HL-60 (cell line): ENCODE results near the gene BTBD3.

ENCODE experiments used
- CTCF ChIP-seq: IDR thresholded peaks from one replicate; pipeline ENCODE4 v1.5.1; 2011; ENCODE audit warnings: low read length, control low read depth, inconsistent platforms; ENCODE audit not compliant: insufficient read depth
- GABPA ChIP-seq: IDR thresholded peaks from 2 replicates; pipeline ENCODE4 v1.6.1; 2012; ENCODE audit warnings: low read depth
- POLR2AphosphoS5 ChIP-seq: IDR thresholded peaks from 2 replicates; pipeline ENCODE4 v1.6.1; 2012; ENCODE audit warnings: low read depth
- REST ChIP-seq: IDR thresholded peaks from 2 replicates; pipeline ENCODE4 v1.6.1; 2012; ENCODE audit warnings: low read depth; ENCODE audit not compliant: insufficient replicate concordance
- SPI1 ChIP-seq: IDR thresholded peaks from 2 replicates; pipeline ENCODE4 v1.6.1; 2012; ENCODE audit warnings: low read depth, mild to moderate bottlenecking, borderline replicate concordance

DNA sequence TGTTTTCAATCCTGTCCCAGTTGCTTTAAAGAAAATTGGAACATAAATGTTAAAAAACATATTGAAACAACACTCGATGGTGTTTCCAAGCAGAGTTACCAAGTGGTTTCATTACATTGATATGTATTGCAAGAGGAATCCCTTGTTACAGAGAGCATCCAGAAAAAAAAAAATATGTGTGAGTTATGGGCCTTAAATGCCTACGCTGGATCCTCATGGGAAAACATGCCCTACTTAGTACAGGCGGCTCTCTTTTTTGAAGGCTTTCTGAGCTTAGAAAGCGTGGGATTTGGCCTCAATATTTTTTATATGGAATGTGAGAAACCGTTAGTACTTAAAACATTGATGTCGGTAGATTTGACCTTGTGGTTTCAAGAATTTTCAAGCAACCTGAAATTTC, 26.1 kb downstream of the BTBD3 start:
- TF ChIP-seq CTCF: no peak
- no peak for TF ChIP-seq POLR2AphosphoS5
- no peak for TF ChIP-seq SPI1
- no peak for TF ChIP-seq REST
- no peak for TF ChIP-seq GABPA
